HG02642 (cell line): ENCODE measurements around the gene TRIM36.

Source experiments
- ATAC-seq: cut with Tn5 transposase; IDR thresholded peaks from one replicate; pipeline ENCODE4 v1.9.1; 2021; ENCODE audit warnings: mild to moderate bottlenecking; ENCODE audit not compliant: unreplicated experiment, poor library complexity

TRIM36 gene

DNA sequence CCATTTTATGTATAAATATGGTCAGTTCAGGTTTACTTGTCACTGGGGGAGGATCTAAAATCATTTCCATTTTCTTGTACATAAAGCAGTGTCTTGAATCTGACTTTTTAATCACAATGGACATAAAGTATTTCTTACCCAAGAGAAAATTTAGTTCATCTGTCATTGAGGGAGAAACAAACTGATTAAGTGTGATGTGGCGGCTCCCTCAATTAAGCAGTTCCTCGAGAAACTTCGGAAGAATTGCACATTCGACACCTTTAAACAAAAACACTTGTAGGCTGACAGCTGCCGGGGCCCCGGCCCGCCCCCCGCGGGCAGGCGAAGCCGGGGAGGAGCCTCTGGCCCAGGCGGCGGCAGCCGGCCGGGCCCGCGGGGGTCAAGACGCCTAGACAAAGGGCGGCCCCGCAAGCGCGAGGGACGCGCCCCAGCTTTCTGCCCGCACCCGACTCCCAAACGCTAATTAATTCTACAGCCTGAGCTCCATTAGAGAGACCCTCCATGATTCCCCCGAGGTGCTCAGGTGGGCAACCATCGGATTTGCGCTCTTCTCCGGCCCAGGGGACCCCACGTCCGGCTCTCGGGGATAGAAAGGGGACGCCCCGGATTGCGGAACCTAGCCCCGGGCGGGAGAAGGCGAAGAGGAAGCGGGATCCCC is 750 bp downstream of the TRIM36 start:
- no peak for ATAC-seq

DNA sequence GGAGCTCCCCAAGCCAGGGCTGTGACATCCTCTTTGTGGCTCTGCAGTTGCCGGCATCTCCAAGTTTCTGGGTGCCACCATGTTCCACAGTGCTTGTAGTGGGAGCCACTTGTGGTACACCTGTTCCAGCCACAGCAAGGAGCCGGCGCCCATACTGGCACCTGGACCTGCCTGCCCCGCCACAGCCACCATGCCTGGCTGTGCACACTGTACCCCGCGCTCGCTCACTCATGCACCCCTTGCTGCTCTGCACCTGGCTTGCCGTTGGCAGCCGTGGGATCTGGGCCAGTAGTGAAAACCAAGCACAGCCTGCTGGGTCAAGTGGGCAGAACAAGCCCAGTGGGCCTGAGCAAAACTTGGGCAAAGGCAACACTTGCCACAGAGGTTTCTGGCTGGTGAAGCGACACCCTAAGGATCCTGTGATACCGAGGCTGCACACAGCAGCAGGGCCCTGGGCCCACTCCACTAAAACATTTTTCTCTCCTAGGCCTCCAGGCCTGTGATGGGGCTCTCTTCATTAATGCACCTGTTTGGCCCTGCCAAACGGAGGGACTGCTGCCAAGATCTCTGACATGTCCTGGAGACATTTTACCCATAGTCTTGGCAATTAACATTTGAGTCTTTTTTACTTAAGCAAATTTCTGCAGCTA is 2.8 kb downstream of the TRIM36 start:
- ATAC-seq, result no peak

DNA sequence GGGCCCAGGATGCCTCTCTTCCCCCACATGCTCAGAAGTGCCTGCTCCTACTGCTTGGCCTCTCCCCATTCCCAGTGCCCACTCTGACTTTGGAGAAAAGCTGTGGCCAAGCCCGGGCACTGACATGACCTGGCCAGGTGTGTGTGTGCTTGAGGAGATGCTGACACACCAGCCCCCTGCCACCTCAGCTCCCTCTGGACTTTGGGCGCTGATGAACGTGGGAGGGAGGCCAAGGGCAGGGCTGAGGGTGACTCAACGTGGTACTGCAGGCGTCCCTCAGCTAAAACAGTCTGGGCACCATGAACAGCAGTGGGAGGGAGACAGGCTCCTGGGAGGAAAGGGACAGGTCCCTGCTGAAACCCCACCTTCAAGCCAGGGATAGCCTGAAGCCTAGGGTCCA is 3.9 kb downstream of the TRIM36 start:
- no peak for ATAC-seq

- ATAC-seq, result no peak
Observed at GRCh38 chr5:115160975-115161475, 8.7 kb downstream of the TRIM36 start.

GRCh38 chr5:115151208-115151805 is 18.4 kb downstream of the TRIM36 start:
- ATAC-seq, result no peak

DNA sequence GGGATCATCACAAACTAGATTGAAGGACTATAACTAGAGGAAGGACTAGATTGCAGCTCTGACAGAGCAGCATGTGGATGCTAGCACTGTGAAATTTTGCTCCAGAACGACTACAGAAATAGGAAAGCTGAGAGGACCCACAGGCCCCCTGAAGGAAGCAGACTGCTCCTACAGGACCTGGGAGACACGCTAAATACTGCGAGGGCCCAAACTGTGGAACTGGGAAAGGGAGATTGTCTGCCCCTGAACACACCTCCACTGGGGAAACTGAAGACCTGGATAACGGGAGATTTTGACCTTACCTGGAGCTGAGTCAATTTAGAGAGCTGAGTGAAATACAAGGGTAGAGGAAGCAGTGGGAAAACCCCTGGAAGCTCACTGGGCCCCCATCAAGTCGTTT is 19.2 kb downstream of the TRIM36 start:
- ATAC-seq, result no peak

GRCh38 chr5:115147052-115147451 is 22.7 kb downstream of the TRIM36 start:
- no peak for ATAC-seq

DNA sequence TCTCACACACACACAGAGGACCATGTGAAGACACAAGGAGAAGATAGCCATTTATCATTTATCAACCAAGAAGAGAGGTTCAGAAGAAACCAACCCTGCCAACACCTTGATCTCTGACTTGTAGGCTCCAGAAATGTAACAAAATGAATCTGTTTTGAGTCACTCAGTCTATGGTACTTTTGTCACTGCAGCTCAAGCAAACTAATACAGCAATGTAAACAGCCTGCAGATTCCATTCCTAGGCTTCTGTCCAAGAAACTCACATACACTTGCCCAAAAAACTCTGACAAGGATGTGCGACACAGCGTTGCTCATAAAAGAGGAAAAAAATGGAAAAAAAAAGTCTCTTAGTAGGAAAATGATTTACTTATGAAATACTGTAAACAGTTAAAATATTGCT is 33.4 kb downstream of the TRIM36 start:
- ATAC-seq, result no peak

DNA sequence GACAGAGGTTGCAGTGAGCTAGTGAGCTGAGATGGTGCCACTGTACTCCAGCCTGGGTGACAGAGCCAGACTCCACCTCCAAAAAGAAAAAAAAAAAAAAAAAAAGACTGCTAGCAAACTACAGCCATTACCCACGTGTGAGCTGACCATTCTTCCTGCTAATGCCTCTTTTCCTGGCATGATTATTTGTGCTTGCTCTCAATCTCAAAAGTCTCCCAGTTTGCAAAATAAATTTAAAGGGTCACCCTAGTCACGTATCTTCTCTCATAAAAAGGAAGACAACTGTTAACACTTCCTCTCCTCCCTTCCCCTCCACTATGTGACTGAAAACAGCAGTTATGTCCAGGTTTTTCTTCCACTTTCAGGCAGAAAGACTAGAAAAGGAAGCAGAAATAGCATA is 37.2 kb downstream of the TRIM36 start:
- no peak for ATAC-seq

- no peak for ATAC-seq
Observed at GRCh38 chr5:115126303-115126702, 43.4 kb downstream of the TRIM36 start.

GRCh38 chr5:115124741-115125140 is 45.0 kb downstream of the TRIM36 start:
- no peak for ATAC-seq

DNA sequence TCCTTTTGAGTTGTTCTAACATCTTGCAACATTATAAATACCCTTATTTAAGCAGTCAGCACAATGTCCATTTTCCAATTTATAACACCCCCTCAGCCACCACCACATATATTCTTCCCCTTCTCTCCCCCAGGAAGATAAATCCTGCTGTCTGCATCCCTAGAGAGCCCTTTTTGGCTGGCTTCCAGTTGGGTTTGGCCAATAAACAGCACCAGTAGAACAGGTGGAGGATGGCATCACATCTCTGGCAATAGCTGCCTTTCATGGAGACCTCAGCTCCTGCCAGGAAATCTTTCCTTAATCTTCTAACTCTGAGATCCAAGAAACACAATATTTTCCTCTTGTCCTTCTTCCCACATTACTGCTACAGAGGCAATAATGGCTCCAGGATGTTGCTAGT is 53.7 kb downstream of the TRIM36 start:
- no peak for ATAC-seq

DNA sequence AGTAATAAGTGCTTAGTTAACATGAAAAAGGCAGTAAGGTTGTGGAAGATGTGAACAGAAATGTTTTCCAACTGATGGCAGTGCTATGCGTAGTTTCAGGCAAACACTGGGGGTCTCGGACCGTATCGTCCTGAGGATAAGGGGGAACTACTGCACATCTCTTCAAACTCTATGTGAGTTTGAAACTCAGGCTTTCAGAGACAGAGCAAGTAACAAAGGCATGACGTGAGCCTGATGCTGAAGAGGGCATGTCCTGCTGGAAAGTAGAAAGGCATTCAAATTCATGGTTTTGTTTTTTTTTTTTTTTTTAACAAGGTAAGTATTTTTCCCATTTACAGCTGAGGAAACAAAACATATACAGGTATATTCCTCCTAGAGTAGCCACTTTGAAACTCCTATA is 59.9 kb downstream of the TRIM36 start:
- ATAC-seq, result no peak

DNA sequence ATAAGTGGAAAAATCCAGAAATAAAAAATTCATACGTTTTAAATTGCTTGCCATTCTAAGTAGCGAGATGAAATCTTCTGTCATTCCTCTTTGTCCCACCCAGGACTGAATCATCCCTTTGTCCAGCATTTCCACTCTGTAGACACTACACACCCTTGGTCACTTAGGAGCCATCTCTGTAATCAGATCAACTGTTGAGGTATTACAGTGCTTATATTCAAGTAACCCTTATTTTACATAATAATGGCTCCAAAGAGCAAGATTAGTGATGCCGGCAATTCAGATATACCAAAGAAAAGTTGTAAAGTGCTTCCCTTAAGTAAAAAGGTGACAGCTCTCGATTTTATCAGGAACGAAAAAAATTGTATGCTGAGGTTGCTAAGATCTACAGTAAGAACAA is 60.4 kb downstream of the TRIM36 start:
- ATAC-seq, result no peak

DNA sequence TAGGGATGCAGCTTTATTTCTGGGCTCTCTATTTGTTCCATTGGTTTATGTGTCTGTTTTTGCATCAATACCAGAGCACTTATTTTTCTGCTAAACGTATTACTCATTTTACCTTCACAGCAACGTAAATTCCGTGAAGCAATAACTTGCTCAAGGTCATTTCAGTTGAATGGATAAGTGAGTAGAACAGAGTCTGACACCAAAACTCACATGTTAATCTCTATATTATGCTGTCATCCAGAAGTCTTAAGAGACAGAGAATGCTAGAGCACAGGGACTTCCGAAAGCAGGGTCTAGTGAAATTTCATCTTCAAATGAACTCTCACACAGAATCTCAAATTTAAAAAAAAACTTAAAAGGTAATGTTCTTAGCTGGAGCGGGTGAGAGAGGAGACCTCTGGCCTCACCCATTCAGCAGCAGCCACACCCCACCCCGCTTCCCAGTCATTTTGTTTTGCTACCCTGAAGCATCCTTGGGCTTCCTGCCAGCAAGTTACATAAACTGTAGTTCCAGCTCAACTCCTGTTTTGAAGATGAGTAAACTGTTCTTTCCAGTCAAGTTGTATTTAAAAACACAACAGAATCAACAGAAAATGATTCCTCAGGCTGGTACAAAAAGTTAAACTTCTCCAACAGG is 69.3 kb downstream of the TRIM36 start:
- no peak for ATAC-seq

GRCh38 chr5:115098041-115098702 is 71.5 kb downstream of the TRIM36 start:
- peak; percentile 93 for ATAC-seq

DNA sequence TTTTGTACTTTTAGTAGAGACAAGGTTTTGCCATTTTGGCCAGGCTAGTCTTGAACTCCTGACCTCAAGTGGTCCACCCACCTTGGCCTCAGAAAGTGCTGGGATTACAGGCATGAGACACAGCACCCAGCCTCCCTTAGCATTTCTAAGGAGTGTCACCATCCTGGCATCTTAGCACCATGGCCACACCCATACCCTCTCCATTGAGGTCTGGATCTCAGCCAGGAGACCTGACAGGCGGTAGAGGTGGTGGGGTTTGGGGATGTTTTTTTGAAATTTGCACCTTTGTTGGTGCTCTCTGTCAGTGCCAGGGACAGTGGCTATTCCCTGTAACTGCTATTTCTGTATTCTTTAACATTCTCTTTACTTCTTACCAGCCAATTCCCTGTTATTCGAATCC is 72.5 kb downstream of the TRIM36 start:
- ATAC-seq, result no peak

GRCh38 chr5:115096034-115096769 is 73.5 kb downstream of the TRIM36 start:
- ATAC-seq, result no peak

- no peak for ATAC-seq
Observed at GRCh38 chr5:115087951-115088350, 81.8 kb downstream of the TRIM36 start.

GRCh38 chr5:115086473-115086872 is 83.2 kb downstream of the TRIM36 start:
- no peak for ATAC-seq
